ENCODE results near the gene MGAM2.
"Not testable (repeated sequence)": the region's sequence is repeated elsewhere in the genome, so short reads cannot be mapped to it uniquely, and the experiment has no call there.

Gene MGAM2

GRCh38 chr7:142088022-142088714, 23.4 kb upstream of the MGAM2 start:
- DNase-seq (ENCODE audit: low read depth), result no peak
- TF ChIP-seq, protein P1, sequence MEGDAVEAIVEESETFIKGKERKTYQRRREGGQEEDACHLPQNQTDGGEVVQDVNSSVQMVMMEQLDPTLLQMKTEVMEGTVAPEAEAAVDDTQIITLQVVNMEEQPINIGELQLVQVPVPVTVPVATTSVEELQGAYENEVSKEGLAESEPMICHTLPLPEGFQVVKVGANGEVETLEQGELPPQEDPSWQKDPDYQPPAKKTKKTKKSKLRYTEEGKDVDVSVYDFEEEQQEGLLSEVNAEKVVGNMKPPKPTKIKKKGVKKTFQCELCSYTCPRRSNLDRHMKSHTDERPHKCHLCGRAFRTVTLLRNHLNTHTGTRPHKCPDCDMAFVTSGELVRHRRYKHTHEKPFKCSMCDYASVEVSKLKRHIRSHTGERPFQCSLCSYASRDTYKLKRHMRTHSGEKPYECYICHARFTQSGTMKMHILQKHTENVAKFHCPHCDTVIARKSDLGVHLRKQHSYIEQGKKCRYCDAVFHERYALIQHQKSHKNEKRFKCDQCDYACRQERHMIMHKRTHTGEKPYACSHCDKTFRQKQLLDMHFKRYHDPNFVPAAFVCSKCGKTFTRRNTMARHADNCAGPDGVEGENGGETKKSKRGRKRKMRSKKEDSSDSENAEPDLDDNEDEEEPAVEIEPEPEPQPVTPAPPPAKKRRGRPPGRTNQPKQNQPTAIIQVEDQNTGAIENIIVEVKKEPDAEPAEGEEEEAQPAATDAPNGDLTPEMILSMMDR (IDR thresholded peaks at IDR 0.05; ENCODE audit: low read depth, low read length, missing control alignments), result no peak

DNA sequence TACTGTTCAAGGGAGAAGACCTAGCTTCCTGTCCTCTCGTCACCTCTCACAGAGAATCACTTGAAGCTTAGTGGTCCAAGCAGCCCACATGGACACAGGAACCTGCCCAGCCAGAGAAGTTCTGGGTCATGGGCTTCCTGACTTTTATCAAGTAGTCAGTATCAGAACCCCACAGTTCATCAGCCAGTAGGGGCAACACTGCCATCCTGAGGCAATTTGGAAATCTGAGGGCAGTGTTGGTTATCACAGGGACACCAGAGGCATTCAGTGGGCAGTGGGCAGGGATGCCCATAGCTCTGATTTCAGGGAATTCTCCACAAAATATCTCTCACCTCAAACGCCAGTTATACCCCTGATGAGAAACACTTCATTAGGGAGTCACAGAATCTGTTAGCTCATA, 22.5 kb upstream of the MGAM2 start:
- TF ChIP-seq, protein P1 (IDR thresholded peaks at IDR 0.05; ENCODE audit: low read depth, low read length, missing control alignments), result no peak
- H3K4me3 ChIP-seq (ENCODE audit: low read depth, low read length), result no peak overlapping the region
- no peak for DNase-seq (ENCODE audit: low read depth)

More at GRCh38 chr7:142088022-142088714, 23.4 kb upstream of the MGAM2 start:
- no peak overlapping the region for H3K4me3 ChIP-seq (ENCODE audit: low read depth, low read length)

- no peak for DNase-seq (ENCODE audit: low read depth)
- no peak overlapping the region for H3K4me3 ChIP-seq (ENCODE audit: low read depth, low read length)
- TF ChIP-seq, protein P1 (IDR thresholded peaks at IDR 0.05; ENCODE audit: low read depth, low read length, missing control alignments), result no peak
Measured at GRCh38 chr7:142091961-142092360, 19.6 kb upstream of the MGAM2 start.

DNA sequence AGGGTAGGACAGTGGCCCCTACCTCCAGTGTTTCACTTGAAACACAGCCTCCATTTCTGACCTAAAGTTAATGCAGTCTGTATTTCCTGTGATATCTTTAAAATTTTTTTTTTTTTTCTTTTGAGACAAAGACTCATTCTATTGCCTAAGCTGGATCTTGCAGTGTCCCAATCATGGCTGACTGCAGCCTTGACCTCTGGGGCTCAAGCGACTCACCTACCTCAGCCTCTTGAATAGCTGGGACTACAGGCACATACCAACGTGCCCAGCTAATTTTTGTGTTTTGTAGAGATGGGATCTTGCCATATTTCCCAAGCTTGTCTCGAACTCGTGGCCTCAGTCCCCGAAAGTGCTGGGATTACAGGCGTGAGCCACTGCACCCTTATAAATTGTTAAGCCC, 16.7 kb upstream of the MGAM2 start:
- no peak overlapping the region for H3K4me3 ChIP-seq (ENCODE audit: low read depth, low read length)
- TF ChIP-seq, protein P1 (IDR thresholded peaks at IDR 0.05; ENCODE audit: low read depth, low read length, missing control alignments), result no peak
- no peak for DNase-seq (ENCODE audit: low read depth)

DNA sequence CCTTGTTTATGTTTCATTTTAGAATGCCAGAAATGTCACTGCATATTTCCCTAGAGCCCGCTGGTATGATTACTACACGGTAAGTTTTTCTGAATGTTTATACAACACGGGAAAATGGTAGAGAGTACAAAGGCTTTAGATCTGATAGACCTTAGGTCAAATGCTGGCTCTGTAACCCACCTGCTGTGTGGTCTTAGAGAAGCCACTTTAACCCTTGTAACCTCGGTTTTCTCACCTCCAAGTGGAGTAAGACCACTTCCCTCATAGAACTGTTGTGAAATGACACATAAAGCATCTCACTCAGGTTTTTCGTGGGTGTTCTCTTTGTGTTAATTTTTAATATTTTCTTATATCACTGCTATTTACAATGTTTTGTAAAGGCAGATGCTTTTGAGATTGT, 13.9 kb upstream of the MGAM2 start:
- H3K4me3 ChIP-seq (ENCODE audit: low read depth, low read length), result no peak overlapping the region
- DNase-seq (ENCODE audit: low read depth), result no peak
- TF ChIP-seq, protein P1 (IDR thresholded peaks at IDR 0.05; ENCODE audit: low read depth, low read length, missing control alignments), result no peak

- H3K4me3 ChIP-seq (ENCODE audit: low read depth, low read length), result no peak overlapping the region
- DNase-seq (ENCODE audit: low read depth), result no peak
- TF ChIP-seq, protein P1 (IDR thresholded peaks at IDR 0.05; ENCODE audit: low read depth, low read length, missing control alignments), result no peak
Measured at GRCh38 chr7:142098004-142098403, 13.5 kb upstream of the MGAM2 start.

DNA sequence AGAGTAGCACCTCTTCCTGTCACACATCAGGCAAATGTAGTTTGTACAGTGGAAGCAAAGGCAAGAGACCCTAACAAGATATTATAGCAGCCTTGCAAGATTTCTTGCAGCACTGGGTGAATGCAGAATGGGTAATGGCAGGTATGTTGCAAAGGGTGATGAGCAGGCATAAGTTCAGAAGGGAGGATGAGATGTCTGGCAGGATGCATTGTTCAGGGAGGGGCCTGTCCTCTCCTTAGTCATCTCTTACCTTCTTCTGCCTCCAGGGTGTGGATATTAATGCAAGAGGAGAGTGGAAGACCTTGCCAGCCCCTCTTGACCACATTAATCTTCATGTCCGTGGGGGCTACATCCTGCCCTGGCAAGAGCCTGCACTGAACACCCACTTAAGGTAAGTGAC, 12.2 kb upstream of the MGAM2 start:
- not testable (repeated sequence) for DNase-seq (ENCODE audit: low read depth); H3K4me3 ChIP-seq (ENCODE audit: low read depth, low read length)
